ENCODE measurements around the gene GPRASP1.

The GPRASP1 gene

DNA sequence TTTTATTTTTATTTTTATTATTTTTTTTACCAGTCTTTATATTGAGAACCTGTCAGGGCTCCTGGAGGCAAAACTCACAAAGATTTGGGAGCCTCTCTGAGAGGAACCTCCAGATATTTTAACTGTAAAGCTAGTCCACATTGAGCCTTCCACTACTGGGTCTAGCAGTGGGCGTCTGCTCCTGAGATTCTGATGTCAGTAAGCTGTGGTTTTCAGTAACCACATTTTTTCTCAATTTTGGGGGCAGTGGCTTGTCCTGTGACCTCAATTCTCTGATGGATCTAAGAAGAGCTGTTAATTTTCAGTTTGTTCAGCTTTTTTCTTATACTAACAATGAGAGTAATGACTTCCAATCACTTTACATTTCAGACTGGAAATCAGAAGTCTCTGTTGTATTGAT is 23.6 kb upstream of the GPRASP1 start:
- DNase-seq (ENCODE audit: low read depth, low spot score): no peak
- CTCF ChIA-PET: no interaction called here
- no peak for TF ChIP-seq CTCF (IDR thresholded peaks at IDR 0.05; ENCODE audit: insufficient read depth, low read length, missing control alignments)

DNA sequence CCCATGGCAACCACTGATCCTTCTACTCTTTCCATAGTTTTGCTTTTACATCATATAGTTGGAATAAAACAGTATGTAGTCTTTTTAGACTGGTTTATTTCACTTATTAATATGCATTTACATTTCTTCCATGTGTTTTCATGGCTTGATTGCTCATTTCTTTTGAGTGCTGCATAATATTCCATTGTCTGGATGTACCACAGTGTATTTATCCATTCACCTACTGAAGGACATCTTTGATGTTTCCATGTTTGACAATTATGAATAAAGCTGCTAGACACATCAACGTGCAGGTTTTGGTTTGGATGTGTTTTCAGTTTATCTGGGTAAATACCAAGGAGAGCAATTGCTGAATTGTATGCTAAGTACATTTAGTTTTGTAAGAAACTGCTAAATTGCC is 13.7 kb upstream of the GPRASP1 start:
- POLR2A ChIA-PET: no interaction called here
- TF ChIP-seq CTCF (IDR thresholded peaks at IDR 0.05; ENCODE audit: insufficient read depth, low read length, missing control alignments): no peak
- DNase-seq (ENCODE audit: low read depth, low spot score): no peak
- CTCF ChIA-PET: no interaction called here
- H3K4me3 ChIP-seq (ENCODE audit: low read depth, low read length): no peak overlapping the region

More for the DNA sequence above, 23.6 kb upstream of the GPRASP1 start:
- H3K4me3 ChIP-seq (ENCODE audit: low read depth, low read length): no peak overlapping the region
- POLR2A ChIA-PET: no interaction called here

DNA sequence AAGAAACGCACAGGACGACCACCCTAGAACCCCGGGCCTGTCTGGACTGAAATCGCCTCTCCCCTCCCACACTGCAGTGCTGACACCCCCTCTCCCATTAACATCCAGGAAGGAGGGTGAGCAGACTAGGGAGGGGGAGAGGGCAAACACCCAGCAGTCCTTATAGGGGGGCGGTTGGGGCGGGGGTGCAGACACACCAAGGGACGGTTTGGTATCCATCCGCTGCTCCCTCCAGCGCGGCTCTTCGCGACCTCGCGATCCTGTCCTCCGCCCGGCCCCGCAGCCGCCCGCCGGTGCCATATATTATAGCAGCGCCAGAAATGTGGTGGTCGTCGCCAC is 411 bp upstream of the GPRASP1 start:
- ChIA-PET CTCF (no interaction called here), POLR2A (no interaction called here)
- no peak for DNase-seq (ENCODE audit: low read depth, low spot score)
- H3K4me3 ChIP-seq (ENCODE audit: low read depth, low read length): peak overlapping the region; percentile 64
- TF ChIP-seq CTCF (IDR thresholded peaks at IDR 0.05; ENCODE audit: insufficient read depth, low read length, missing control alignments): no peak

DNA sequence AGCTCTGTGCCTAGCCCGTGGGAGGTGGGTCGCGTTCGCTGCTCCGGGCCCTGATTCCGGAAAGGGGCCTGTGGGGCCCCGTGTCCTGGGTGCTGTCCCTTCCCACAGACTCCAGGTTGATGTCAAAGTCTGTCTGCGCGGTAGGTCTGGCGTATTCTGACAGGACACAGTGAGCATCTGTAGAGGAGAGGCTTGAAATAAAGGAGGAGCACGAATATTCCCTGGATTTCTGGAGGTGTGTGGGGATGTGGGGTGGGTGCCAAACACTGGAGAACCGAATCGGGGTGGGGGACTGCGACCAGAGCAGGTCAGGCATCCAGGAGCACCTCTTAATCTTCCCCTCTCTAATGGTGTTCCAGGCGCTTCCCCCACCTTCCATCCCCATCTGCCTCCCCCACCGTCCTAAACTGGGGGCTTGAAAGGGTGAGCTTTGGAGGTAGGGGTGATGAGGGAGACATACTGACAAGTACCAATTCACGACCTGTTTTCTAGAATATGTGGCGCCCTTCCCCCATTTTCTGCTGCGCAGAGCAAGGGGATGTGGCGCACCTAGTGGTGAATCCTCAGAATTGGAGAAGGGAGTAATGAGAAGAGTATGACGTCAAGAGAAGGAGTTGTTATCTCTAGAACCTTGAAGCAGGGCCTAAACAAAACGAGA is 877 bp downstream of the GPRASP1 start:
- DNase-seq (ENCODE audit: low read depth, low spot score): no peak
- POLR2A ChIA-PET: no interaction called here
- TF ChIP-seq CTCF (IDR thresholded peaks at IDR 0.05; ENCODE audit: insufficient read depth, low read length, missing control alignments): peak; percentile 49
- CTCF ChIA-PET: interaction anchor here (1.0 to 1.2 kb wide), 2 partner anchors 9 to 10 kb away, joined by 4 read pairs; no protein-coding TSS in a partner anchor
- peak overlapping the region; percentile 64 for H3K4me3 ChIP-seq (ENCODE audit: low read depth, low read length)

- ChIA-PET CTCF (no interaction called here), POLR2A (no interaction called here)
- H3K4me3 ChIP-seq (ENCODE audit: low read depth, low read length): no peak overlapping the region
- no peak for TF ChIP-seq CTCF (IDR thresholded peaks at IDR 0.05; ENCODE audit: insufficient read depth, low read length, missing control alignments)
- no peak for DNase-seq (ENCODE audit: low read depth, low spot score)
Measured at GRCh38 chrX:102654696-102655095, 3.4 kb downstream of the GPRASP1 start.

- TF ChIP-seq CTCF (IDR thresholded peaks at IDR 0.05; ENCODE audit: insufficient read depth, low read length, missing control alignments): no peak
- ChIA-PET POLR2A (no interaction called here), CTCF (no interaction called here)
- no peak for DNase-seq (ENCODE audit: low read depth, low spot score)
- H3K4me3 ChIP-seq (ENCODE audit: low read depth, low read length): no peak overlapping the region
Measured at GRCh38 chrX:102658556-102658955, 7.3 kb downstream of the GPRASP1 start.
